ENCODE results near the gene CDKN2AIPNL.
"Not testable (repeated sequence)": the region's sequence is repeated elsewhere in the genome, so short reads cannot be mapped to it uniquely, and the experiment has no call there.

The CDKN2AIPNL gene

GRCh38 chr5:134396274-134396673, 15.4 kb downstream of the CDKN2AIPNL start:
- no peak for DNase-seq

DNA sequence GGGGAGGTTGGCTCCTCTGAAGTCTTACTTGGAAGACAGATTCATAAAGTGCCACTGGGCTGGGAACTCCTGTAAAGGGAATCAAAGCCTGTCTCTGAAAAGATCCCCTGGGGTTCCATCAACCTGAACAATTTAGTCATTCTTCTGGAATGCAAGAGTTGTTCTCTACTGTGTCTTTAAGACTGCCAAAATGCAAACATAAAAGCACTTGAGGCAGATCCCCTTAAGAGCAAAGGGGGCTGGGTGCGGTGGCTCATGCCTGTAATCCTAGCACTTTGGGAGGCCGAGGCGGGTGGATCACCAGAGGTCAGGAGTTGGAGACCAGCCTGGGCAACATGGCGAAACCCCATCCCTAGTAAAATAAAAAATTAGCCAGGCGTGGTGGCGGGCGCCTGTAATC, 16.7 kb downstream of the CDKN2AIPNL start:
- DNase-seq: no peak

DNA sequence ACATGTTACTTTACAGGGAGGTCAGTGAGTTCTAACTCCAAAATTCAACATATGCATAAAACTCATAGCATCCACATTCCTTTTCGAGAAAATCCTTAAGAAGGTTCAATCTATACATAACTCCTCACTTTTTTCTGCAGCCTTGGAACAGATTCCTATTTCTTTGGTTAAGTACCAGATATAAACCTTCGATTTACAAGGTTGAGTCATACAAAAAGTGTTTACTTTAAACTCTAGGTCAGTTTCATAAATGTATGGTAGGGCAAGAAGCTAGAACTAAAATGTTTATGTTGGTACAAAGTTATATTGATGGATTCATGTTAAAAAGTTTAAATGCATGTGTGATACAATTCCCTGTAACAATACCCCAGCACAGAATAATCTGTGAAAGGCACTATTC, 19.4 kb downstream of the CDKN2AIPNL start:
- no peak for DNase-seq

- no peak for DNase-seq
Measured at GRCh38 chr5:134387443-134387842, 24.2 kb downstream of the CDKN2AIPNL start.

GRCh38 chr5:134383980-134384697, 27.5 kb downstream of the CDKN2AIPNL start:
- DNase-seq: no peak

DNA sequence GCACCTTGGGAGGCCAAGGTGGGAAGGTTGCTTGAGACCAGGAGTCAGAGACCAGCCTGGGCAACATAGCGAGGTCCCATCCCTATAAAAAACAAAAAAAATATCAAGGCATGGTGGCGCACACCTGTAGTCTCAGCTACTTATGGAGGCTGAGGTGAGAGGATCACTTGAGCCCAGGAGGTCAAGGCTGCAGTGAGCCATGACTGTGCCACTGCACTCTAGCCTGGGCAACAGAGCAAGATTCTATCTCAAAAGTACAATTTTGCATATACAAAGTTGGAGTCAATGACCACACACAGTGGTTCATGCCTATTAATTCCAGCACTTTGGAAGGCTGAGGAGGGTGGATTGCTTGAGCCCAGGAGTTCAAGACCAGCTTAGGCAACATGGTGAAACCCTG, 29.5 kb downstream of the CDKN2AIPNL start:
- DNase-seq: not testable (repeated sequence)

- no peak for DNase-seq
Measured at GRCh38 chr5:134380346-134380745, 31.3 kb downstream of the CDKN2AIPNL start.

DNA sequence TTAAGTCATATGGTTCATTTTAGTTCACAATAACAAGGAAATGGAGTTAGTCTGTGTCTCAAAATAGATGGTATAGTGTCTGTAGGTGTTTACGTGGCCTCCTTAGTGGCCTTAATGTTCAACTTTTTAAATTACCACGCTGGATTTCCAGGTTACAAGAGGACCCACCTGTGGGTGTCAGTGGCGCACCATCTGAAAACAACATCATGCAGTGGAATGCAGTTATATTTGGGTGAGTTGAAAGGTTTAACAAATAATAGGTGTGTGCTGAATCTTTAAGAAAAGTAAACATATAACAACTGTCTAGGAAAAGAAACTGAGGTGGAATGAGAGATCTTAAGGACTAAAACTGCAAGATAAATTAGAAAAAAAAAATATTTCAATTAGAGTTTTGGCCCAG, 37.4 kb downstream of the CDKN2AIPNL start:
- no peak for DNase-seq

DNA sequence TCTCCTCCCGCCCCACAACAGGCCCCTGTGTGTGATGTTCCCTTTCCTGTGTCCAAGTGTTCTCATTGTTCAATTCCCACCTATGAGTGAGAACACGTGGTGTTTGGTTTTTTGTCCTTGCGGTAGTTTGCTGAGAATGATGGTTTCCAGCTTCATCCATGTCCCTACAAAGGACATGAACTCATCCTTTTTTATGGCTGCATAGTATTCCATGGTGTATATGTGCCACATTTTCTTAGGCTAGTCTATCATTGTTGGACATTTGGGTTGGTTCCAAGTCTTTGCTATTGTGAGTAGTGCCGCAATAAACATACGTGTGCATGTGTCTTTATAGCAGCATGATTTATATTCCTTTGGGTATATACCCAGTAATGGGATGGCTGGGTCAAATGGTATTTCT, 38.0 kb downstream of the CDKN2AIPNL start:
- not testable (repeated sequence) for DNase-seq

GRCh38 chr5:134371834-134372340, 39.8 kb downstream of the CDKN2AIPNL start:
- DNase-seq: no peak

GRCh38 chr5:134370871-134371833, 40.5 kb downstream of the CDKN2AIPNL start, which contains the start of gene UBE2B:
UBE2B (plus strand) TSS chr5:134371569; CDS start chr5:134371596, 27 bp downstream.
- peak; percentile 89 to 91 for DNase-seq

DNA sequence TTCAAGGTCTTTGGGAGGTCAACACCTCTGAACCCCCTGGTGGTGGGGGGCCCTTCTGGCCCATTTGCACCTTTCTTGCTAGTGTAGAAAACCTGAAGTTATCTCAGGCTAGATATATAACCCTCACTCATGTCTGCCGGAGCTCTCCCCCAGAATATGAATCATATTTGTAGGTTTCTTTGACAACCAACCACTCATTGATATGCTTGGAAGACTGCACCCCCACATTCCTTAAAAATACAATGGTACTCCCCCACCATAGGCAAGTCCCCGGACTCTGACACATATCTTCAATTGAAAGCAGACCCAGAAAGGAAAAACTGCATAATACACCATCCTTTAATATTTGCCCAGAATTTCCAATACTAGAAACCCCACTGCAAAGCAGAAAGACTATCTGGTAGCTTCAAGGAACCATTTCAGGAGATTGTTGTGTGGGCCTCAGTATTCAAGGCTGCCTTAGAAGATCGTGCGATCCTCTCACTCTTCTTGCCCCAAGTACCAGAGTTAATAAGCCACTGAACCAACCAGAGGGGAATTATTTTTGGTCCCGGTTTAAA, 41.3 kb downstream of the CDKN2AIPNL start:
- no peak for DNase-seq

GRCh38 chr5:134365604-134366003, 46.1 kb downstream of the CDKN2AIPNL start:
- DNase-seq: no peak

DNA sequence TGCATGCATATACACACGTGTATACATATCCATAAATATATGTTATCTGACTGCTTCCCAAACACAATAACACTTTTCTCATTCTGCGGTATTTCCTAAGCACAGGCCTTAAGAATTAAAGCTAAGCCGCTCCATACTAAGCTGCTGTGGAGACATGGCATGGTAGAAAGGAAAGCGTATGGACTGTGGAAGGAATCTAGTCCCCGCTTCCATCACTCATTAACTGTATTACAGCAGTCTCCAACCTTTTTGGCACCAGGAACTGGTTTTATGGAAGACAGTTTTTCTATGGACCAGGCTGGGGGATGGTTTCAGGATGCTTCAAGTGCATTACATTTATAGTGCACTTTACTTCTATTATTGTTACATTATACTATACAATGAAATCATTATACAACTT, 56.0 kb downstream of the CDKN2AIPNL start:
- no peak for DNase-seq
